ENCODE data around the gene PRKAR2B. TPM values are rescaled to one million over a fixed set of nuclear protein-coding genes. Genes with fewer than 3 reads are reported as not detected.

Gene PRKAR2B
- total and polyA plus RNA-seq, 2 experiments from 2014 or later, result 48.8 to 50.6 TPM

DNA sequence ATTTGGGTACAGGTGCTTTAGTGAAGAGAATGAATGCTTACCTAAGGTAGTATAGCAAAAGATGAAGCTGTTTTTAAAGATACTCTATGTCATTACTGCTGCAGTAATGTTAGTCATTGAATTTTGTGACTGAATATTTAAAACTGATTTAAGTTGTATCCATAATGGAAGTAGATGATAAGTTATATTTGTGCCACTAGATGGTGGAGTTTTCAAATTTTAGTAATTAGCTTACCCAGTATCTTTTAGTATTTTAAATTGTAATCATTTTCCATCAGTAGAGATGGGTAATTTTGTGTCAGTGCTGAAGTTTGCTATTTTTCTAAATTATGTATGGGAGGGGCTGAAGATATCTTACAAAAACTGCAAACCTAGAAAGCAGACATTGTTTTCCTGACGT lies 149.5 kb downstream of the PRKAR2B start:
- Histone ChIP-seq H3F3A (replicated peaks; ENCODE audit: low read depth) (no peaks in the 10 kb centered on the region), H3K9me2 (ENCODE audit: insufficient read depth) (no peaks in the 10 kb centered on the region), H3K4me3 (no peak overlapping the region), H3K4me2 (no peak overlapping the region), H2AFZ (no peak overlapping the region), H3K79me2 (replicated peaks; ENCODE audit: insufficient read depth) (no peaks in the 10 kb centered on the region), H3K27me3 (ENCODE audit: insufficient read depth) (no peaks in the 10 kb centered on the region), H3K36me3 (ENCODE audit: insufficient read depth) (no peaks in the 10 kb centered on the region), H3K27ac (ENCODE audit: low read depth) (no peak overlapping the region), H4K20me1 (replicated peaks; ENCODE audit: insufficient read depth) (peaks cover 3% of the 10 kb centered on the region; the same call in 1 of the 2 replicates), H3K4me1 (ENCODE audit: insufficient read depth) (no peaks in the 10 kb centered on the region)
- Mint-ChIP-seq H3K27me3 (ENCODE audit: insufficient read depth, low read depth, poor library complexity) (peaks cover 3% of the 10 kb centered on the region), H3K27ac (no peak overlapping the region), H3K9me3 (no peaks in the 10 kb centered on the region), H3K36me3 (ENCODE audit: low read depth) (peaks cover 18% of the 10 kb centered on the region; the same call in 2 of the 3 replicates), H3K4me1 (no peaks in the 10 kb centered on the region), H3K4me3 (no peak overlapping the region)
- TF ChIP-seq, protein P1, sequence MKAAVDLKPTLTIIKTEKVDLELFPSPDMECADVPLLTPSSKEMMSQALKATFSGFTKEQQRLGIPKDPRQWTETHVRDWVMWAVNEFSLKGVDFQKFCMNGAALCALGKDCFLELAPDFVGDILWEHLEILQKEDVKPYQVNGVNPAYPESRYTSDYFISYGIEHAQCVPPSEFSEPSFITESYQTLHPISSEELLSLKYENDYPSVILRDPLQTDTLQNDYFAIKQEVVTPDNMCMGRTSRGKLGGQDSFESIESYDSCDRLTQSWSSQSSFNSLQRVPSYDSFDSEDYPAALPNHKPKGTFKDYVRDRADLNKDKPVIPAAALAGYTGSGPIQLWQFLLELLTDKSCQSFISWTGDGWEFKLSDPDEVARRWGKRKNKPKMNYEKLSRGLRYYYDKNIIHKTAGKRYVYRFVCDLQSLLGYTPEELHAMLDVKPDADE (IDR thresholded peaks at IDR 0.05), result no peak
- TF ChIP-seq, protein P2, sequence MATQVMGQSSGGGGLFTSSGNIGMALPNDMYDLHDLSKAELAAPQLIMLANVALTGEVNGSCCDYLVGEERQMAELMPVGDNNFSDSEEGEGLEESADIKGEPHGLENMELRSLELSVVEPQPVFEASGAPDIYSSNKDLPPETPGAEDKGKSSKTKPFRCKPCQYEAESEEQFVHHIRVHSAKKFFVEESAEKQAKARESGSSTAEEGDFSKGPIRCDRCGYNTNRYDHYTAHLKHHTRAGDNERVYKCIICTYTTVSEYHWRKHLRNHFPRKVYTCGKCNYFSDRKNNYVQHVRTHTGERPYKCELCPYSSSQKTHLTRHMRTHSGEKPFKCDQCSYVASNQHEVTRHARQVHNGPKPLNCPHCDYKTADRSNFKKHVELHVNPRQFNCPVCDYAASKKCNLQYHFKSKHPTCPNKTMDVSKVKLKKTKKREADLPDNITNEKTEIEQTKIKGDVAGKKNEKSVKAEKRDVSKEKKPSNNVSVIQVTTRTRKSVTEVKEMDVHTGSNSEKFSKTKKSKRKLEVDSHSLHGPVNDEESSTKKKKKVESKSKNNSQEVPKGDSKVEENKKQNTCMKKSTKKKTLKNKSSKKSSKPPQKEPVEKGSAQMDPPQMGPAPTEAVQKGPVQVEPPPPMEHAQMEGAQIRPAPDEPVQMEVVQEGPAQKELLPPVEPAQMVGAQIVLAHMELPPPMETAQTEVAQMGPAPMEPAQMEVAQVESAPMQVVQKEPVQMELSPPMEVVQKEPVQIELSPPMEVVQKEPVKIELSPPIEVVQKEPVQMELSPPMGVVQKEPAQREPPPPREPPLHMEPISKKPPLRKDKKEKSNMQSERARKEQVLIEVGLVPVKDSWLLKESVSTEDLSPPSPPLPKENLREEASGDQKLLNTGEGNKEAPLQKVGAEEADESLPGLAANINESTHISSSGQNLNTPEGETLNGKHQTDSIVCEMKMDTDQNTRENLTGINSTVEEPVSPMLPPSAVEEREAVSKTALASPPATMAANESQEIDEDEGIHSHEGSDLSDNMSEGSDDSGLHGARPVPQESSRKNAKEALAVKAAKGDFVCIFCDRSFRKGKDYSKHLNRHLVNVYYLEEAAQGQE (IDR thresholded peaks at IDR 0.05; ENCODE audit: unreplicated experiment), result no peak
- TF ChIP-seq STAT1 (IDR thresholded peaks at IDR 0.05; ENCODE audit: unreplicated experiment) (no peak), JUNB (IDR thresholded peaks at IDR 0.05; ENCODE audit: unreplicated experiment) (no peak)
- TF ChIP-seq, protein P3, sequence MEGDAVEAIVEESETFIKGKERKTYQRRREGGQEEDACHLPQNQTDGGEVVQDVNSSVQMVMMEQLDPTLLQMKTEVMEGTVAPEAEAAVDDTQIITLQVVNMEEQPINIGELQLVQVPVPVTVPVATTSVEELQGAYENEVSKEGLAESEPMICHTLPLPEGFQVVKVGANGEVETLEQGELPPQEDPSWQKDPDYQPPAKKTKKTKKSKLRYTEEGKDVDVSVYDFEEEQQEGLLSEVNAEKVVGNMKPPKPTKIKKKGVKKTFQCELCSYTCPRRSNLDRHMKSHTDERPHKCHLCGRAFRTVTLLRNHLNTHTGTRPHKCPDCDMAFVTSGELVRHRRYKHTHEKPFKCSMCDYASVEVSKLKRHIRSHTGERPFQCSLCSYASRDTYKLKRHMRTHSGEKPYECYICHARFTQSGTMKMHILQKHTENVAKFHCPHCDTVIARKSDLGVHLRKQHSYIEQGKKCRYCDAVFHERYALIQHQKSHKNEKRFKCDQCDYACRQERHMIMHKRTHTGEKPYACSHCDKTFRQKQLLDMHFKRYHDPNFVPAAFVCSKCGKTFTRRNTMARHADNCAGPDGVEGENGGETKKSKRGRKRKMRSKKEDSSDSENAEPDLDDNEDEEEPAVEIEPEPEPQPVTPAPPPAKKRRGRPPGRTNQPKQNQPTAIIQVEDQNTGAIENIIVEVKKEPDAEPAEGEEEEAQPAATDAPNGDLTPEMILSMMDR (conservative IDR thresholded peaks at IDR 0.05; ENCODE audit: low read depth in 2 of 2), result no peak
- TF ChIP-seq, protein P4, sequence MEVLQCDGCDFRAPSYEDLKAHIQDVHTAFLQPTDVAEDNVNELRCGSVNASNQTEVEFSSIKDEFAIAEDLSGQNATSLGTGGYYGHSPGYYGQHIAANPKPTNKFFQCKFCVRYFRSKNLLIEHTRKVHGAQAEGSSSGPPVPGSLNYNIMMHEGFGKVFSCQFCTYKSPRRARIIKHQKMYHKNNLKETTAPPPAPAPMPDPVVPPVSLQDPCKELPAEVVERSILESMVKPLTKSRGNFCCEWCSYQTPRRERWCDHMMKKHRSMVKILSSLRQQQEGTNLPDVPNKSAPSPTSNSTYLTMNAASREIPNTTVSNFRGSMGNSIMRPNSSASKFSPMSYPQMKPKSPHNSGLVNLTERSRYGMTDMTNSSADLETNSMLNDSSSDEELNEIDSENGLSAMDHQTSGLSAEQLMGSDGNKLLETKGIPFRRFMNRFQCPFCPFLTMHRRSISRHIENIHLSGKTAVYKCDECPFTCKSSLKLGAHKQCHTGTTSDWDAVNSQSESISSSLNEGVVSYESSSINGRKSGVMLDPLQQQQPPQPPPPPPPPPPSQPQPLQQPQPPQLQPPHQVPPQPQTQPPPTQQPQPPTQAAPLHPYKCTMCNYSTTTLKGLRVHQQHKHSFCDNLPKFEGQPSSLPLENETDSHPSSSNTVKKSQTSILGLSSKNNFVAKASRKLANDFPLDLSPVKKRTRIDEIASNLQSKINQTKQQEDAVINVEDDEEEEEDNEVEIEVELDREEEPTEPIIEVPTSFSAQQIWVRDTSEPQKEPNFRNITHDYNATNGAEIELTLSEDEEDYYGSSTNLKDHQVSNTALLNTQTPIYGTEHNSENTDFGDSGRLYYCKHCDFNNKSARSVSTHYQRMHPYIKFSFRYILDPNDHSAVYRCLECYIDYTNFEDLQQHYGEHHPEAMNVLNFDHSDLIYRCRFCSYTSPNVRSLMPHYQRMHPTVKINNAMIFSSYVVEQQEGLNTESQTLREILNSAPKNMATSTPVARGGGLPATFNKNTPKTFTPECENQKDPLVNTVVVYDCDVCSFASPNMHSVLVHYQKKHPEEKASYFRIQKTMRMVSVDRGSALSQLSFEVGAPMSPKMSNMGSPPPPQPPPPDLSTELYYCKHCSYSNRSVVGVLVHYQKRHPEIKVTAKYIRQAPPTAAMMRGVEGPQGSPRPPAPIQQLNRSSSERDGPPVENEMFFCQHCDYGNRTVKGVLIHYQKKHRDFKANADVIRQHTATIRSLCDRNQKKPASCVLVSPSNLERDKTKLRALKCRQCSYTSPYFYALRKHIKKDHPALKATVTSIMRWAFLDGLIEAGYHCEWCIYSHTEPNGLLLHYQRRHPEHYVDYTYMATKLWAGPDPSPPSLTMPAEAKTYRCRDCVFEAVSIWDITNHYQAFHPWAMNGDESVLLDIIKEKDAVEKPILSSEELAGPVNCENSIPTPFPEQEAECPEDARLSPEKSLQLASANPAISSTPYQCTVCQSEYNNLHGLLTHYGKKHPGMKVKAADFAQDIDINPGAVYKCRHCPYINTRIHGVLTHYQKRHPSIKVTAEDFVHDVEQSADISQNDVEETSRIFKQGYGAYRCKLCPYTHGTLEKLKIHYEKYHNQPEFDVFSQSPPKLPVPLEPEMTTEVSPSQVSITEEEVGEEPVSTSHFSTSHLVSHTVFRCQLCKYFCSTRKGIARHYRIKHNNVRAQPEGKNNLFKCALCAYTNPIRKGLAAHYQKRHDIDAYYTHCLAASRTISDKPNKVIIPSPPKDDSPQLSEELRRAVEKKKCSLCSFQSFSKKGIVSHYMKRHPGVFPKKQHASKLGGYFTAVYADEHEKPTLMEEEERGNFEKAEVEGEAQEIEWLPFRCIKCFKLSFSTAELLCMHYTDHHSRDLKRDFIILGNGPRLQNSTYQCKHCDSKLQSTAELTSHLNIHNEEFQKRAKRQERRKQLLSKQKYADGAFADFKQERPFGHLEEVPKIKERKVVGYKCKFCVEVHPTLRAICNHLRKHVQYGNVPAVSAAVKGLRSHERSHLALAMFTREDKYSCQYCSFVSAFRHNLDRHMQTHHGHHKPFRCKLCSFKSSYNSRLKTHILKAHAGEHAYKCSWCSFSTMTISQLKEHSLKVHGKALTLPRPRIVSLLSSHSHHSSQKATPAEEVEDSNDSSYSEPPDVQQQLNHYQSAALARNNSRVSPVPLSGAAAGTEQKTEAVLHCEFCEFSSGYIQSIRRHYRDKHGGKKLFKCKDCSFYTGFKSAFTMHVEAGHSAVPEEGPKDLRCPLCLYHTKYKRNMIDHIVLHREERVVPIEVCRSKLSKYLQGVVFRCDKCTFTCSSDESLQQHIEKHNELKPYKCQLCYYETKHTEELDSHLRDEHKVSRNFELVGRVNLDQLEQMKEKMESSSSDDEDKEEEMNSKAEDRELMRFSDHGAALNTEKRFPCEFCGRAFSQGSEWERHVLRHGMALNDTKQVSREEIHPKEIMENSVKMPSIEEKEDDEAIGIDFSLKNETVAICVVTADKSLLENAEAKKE (CRISPR knock-in tag; IDR thresholded peaks at IDR 0.05), result no peak
- no peak for ATAC-seq
- DNase-seq (ENCODE audit: low spot score), result no peak

All from GM23338 (cell line).